SK-N-SH (cell line): ENCODE data around the gene ATM. TPM values are rescaled to one million over a fixed set of nuclear protein-coding genes. Genes with fewer than 3 reads are reported as not detected.

Experiments
- CTCF ChIA-PET: fragments of 300-600, 350-600 bp; formaldehyde crosslinking; extraction: SDS; loops from one replicate; lab custom pipeline; 2021; lab: Yijun Ruan, JAX
- POLR2A ChIA-PET: fragments of 350-600 bp; sonication (Branson Sonifier 250); formaldehyde crosslinking; extraction: SDS; loops from one replicate; lab custom pipeline; 2020; ENCODE audit warnings: antibody characterized with exemption, inconsistent platforms; lab: Yijun Ruan, JAX
- DNase-seq: peaks from one replicate; pipeline ENCODE4 v3.0.0; 2012
- H2AFZ ChIP-seq: fragments of 200-600 bp; sonication (generic); 2 replicates; pipeline ENCODE4 v1.8.1; 2016; ENCODE audit warnings: antibody characterized with exemption, mild to moderate bottlenecking, low read depth
- H3F3A ChIP-seq: fragments of 200-600 bp; sonication (generic); replicated peaks from 2 replicates; pipeline ENCODE3; 2016; ENCODE audit warnings: antibody characterized with exemption, mild to moderate bottlenecking; ENCODE audit not compliant: insufficient read depth
- H3K27ac ChIP-seq, 2 experiments: fragments of 200-500 bp in 1 of 2; fragments of 200-600 bp in 1 of 2; sonication (Bioruptor generic) in 1 of 2; sonication (generic), shearing (Covaris generic) in 1 of 2; 2 replicates each; pipeline versions ENCODE4 v1.5.1 to v1.6.1; 2014 to 2016; ENCODE audit warnings: low read depth in 2 of 2, inconsistent platforms in 1 of 2, low read length in 1 of 2, mild to moderate bottlenecking in 1 of 2, mixed read lengths in 1 of 2
- H3K27me3 ChIP-seq: fragments of 200-600 bp; sonication (generic), shearing (Covaris generic); 2 replicates; pipeline ENCODE4 v1.6.1; 2016; ENCODE audit warnings: mixed run types; ENCODE audit not compliant: insufficient read depth
- H3K36me3 ChIP-seq, 2 experiments: fragments of 200-500 bp in 1 of 2; fragments of 200-600 bp in 1 of 2; sonication (Bioruptor generic) in 1 of 2; sonication (generic) in 1 of 2; replicated peaks in 1 of 2; 2 replicates each; pipeline versions ENCODE3 to v1.5.1; 2014 to 2016; ENCODE audit warnings: low read length in 1 of 2, mild to moderate bottlenecking in 1 of 2; ENCODE audit not compliant: insufficient read depth in 2 of 2, control insufficient read depth in 1 of 2
- H3K4me1 ChIP-seq, 2 experiments: fragments of 200-500 bp in 1 of 2; fragments of 200-600 bp in 1 of 2; sonication (Bioruptor generic) in 1 of 2; sonication (generic), shearing (Covaris generic) in 1 of 2; 2 replicates each; pipeline versions ENCODE4 v1.5.1 to v1.6.1; 2014 to 2016; ENCODE audit warnings: low read depth in 1 of 2, low read length in 1 of 2, mixed run types in 1 of 2; ENCODE audit not compliant: insufficient read depth in 2 of 2, control insufficient read depth in 1 of 2
- H3K4me2 ChIP-seq: fragments of 200-600 bp; sonication (generic), shearing (Covaris generic); 2 replicates; pipeline ENCODE4 v1.6.1; 2017; ENCODE audit warnings: mixed run types
- H3K4me3 ChIP-seq, 2 experiments: fragments of 200-500 bp in 1 of 2; fragments of 200-600 bp in 1 of 2; sonication (Bioruptor generic) in 1 of 2; sonication (generic), shearing (Covaris generic) in 1 of 2; 2 replicates each; pipeline versions ENCODE4 v1.5.1 to v1.8.1; 2014 to 2016; ENCODE audit warnings: low read depth in 2 of 2, inconsistent platforms in 1 of 2, low read length in 1 of 2, mild to moderate bottlenecking in 1 of 2, mixed read lengths in 1 of 2, moderate library complexity in 1 of 2
- H3K79me2 ChIP-seq: fragments of 200-600 bp; sonication (generic); 2 replicates; pipeline ENCODE4 v1.8.1; 2017; ENCODE audit warnings: mild to moderate bottlenecking; ENCODE audit not compliant: insufficient read depth
- H3K9ac ChIP-seq: fragments of 200-600 bp; sonication (generic); 2 replicates; pipeline ENCODE4 v1.6.1; 2017; ENCODE audit warnings: mixed run types
- H3K9me2 ChIP-seq: fragments of 200-600 bp; sonication (generic); 2 replicates; pipeline ENCODE4 v1.6.1; 2017; ENCODE audit warnings: mixed run types
- H3K9me3 ChIP-seq: fragments of 200-600 bp; sonication (generic); 2 replicates; pipeline ENCODE4 v1.6.1; 2017; ENCODE audit warnings: mixed run types, mild to moderate bottlenecking, moderate library complexity
- H4K20me1 ChIP-seq: fragments of 200-600 bp; sonication (generic); 2 replicates; pipeline ENCODE4 v1.6.1; 2017; ENCODE audit warnings: mild to moderate bottlenecking, mixed run types; ENCODE audit not compliant: insufficient read depth
- CHD2 ChIP-seq: fragments of 150-350 bp; IDR thresholded peaks from 2 replicates; pipeline ENCODE4 v1.6.1; 2018; ENCODE audit warnings: low read length; ENCODE audit not compliant: partially characterized antibody
- ELF1 ChIP-seq: IDR thresholded peaks from 2 replicates; pipeline ENCODE4 v1.4.0; 2012
- EP300 ChIP-seq, 2 experiments: IDR thresholded peaks; 2 replicates each; pipeline versions ENCODE4 v1.4.0 to v1.6.1; 2012; ENCODE audit warnings: borderline replicate concordance in 1 of 2, low read depth in 1 of 2, low read length in 1 of 2
- FOSL2 ChIP-seq: IDR thresholded peaks from 2 replicates; pipeline ENCODE4 v1.4.0; 2012; ENCODE audit warnings: low read depth, mild to moderate bottlenecking, moderate library complexity, borderline replicate concordance
- FOXM1 ChIP-seq: IDR thresholded peaks from 2 replicates; pipeline ENCODE4 v1.4.0; 2012; ENCODE audit warnings: low read depth, mild to moderate bottlenecking
- MAX ChIP-seq: IDR thresholded peaks from 2 replicates; pipeline ENCODE4 v1.4.0; 2012; ENCODE audit warnings: low read depth
- MEF2A ChIP-seq: IDR thresholded peaks from 2 replicates; pipeline ENCODE4 v1.4.0; 2012; ENCODE audit warnings: low read depth, borderline replicate concordance
- PBX3 ChIP-seq: IDR thresholded peaks from 2 replicates; pipeline ENCODE4; 2012
- POLR2AphosphoS5 ChIP-seq: IDR thresholded peaks from 2 replicates; pipeline ENCODE4 v1.6.1; 2012; ENCODE audit warnings: low read depth, low read length
- RCOR1 ChIP-seq: fragments of 150-350 bp; IDR thresholded peaks from 2 replicates; pipeline ENCODE4 v1.6.1; 2017; ENCODE audit warnings: antibody characterized with exemption, low read length
- RFX5 ChIP-seq: IDR thresholded peaks from 2 replicates; pipeline ENCODE4 v1.6.1; 2012; ENCODE audit warnings: mild to moderate bottlenecking, improper control_type of control experiment, low read length
- RXRA ChIP-seq: IDR thresholded peaks from 2 replicates; pipeline ENCODE4 v1.4.0; 2012; ENCODE audit warnings: low read depth, mild to moderate bottlenecking, borderline replicate concordance
- TAF1 ChIP-seq: IDR thresholded peaks from 2 replicates; pipeline ENCODE4 v1.6.1; 2012; ENCODE audit warnings: low read depth, mild to moderate bottlenecking, low read length, moderate library complexity, borderline replicate concordance
- TCF12 ChIP-seq: IDR thresholded peaks from 2 replicates; pipeline ENCODE4 v1.4.0; 2012
- ZBTB33 ChIP-seq: IDR thresholded peaks from 2 replicates; pipeline ENCODE4 v1.4.0; 2012; ENCODE audit warnings: low read depth, borderline replicate concordance
- WGBS: methylation state at CpG from one replicate; pipeline ENCODE4 v1.1.6; 2017; ENCODE audit warnings: low lambda C conversion rate; 5-methylcytosine and 5-hydroxymethylcytosine counted together
- polyA plus RNA-seq, 3 experiments: library from polyadenylated mRNA; depleted of rRNA; stranded (reverse); fragments of >200 nt; gene quantifications; 2 replicates each; pipeline ENCODE4 v1.2.3, GENCODE V29; 2012

Gene ATM
- polyA plus RNA-seq, 1 of the 3 experiments (the other 2 are of a cell fraction) = 14.1 TPM

- Histone ChIP-seq H3K27ac (no peak overlapping the region), H3K79me2 (no peaks in the 10 kb centered on the region), H3K4me1 (no peaks in the 10 kb centered on the region), H2AFZ (no peak overlapping the region), H3K9ac (no peak overlapping the region), H3K4me3 (no peak overlapping the region), H4K20me1 (no peaks in the 10 kb centered on the region), H3K9me2 (no peaks in the 10 kb centered on the region), H3F3A (no peaks in the 10 kb centered on the region), H3K36me3 (peaks cover 32 to 36% of the 10 kb centered on the region in 2 experiments), H3K27me3 (no peaks in the 10 kb centered on the region), H3K4me2 (no peak overlapping the region), H3K9me3 (no peaks in the 10 kb centered on the region)
- POLR2A ChIA-PET = no interaction called here
- CTCF ChIA-PET = no interaction called here
- DNase-seq = no peak
- TF ChIP-seq CHD2 = no peak
- WGBS = 97% methylated on average over 4 of the region's 4 CpGs
Observed at GRCh38 chr11:108345767-108346166, 122.9 kb downstream of the ATM start.

GRCh38 chr11:108346451-108346850 lies 123.6 kb downstream of the ATM start:
- POLR2A ChIA-PET = no interaction called here
- CTCF ChIA-PET = no interaction called here
- Histone ChIP-seq H3K4me1 (no peaks in the 10 kb centered on the region), H4K20me1 (no peaks in the 10 kb centered on the region), H3K9me2 (no peaks in the 10 kb centered on the region), H3K9me3 (no peaks in the 10 kb centered on the region), H3K27ac (no peak overlapping the region), H2AFZ (no peak overlapping the region), H3K79me2 (no peaks in the 10 kb centered on the region), H3K4me2 (no peak overlapping the region), H3K4me3 (no peak overlapping the region), H3K9ac (no peak overlapping the region), H3K36me3 (peaks cover 38 to 43% of the 10 kb centered on the region in 2 experiments), H3K27me3 (no peaks in the 10 kb centered on the region), H3F3A (no peaks in the 10 kb centered on the region)
- TF ChIP-seq ZBTB33 (no peak), TCF12 (no peak), RFX5 (no peak), MEF2A (no peak), TAF1 (no peak), FOSL2 (no peak)
- no peak for DNase-seq

- H3K9me3 ChIP-seq = no peaks in the 10 kb centered on the region
- no peak overlapping the region for H3K9ac ChIP-seq
- H3K27ac ChIP-seq = no peak overlapping the region
- H3K27me3 ChIP-seq = no peaks in the 10 kb centered on the region
- CTCF ChIA-PET = interaction anchor here (0.7 kb wide), 1 partner anchor 15 kb away, joined by 3 read pairs; no protein-coding TSS in a partner anchor
- H3K4me3 ChIP-seq = no peak overlapping the region
- no peaks in the 10 kb centered on the region for H3F3A ChIP-seq
- H3K79me2 ChIP-seq = no peaks in the 10 kb centered on the region
- POLR2A ChIA-PET = no interaction called here
- no peaks in the 10 kb centered on the region for H4K20me1 ChIP-seq
- H2AFZ ChIP-seq = no peak overlapping the region
- no peak overlapping the region for H3K4me2 ChIP-seq
- no peaks in the 10 kb centered on the region for H3K9me2 ChIP-seq
- TF ChIP-seq CHD2 (no peak), FOXM1 (no peak), TCF12 (no peak), RCOR1 (no peak), EP300 (IDR thresholded peaks at IDR 0.05; ENCODE audit: borderline replicate concordance in 1 of 2, low read depth in 1 of 2, low read length in 1 of 2) (no peak), MAX (no peak), ZBTB33 (no peak), RXRA (no peak), POLR2AphosphoS5 (no peak), ELF1 (no peak), TAF1 (no peak), PBX3 (no peak)
- peaks cover 55 to 71% of the 10 kb centered on the region in 2 experiments for H3K36me3 ChIP-seq
- H3K4me1 ChIP-seq = no peaks in the 10 kb centered on the region
- no peak for DNase-seq
Observed at GRCh38 chr11:108351468-108351867, 128.6 kb downstream of the ATM start.
